Testis (tissue), 5 donors: ENCODE data around the gene MGA. TPM values are rescaled to one million over a fixed set of nuclear protein-coding genes. Genes with fewer than 3 reads are reported as not detected.

Experiments
- DNase-seq: peaks from one replicate; pipeline ENCODE4 v3.0.0-alpha.2; 2019
- H3K27ac ChIP-seq, 2 donors: fragments of 200-600 bp; sonication (generic); one replicate each; pipeline ENCODE4 v1.5.1; 2019
- H3K27me3 ChIP-seq: fragments of 200-600 bp; sonication (generic); one replicate; pipeline ENCODE4 v1.5.1; 2019
- H3K36me3 ChIP-seq: fragments of 200-600 bp; sonication (generic); one replicate; pipeline ENCODE4 v1.5.1; 2017; ENCODE audit warnings: low read depth; ENCODE audit errors: missing control alignments
- H3K4me1 ChIP-seq: fragments of 200-600 bp; sonication (generic); one replicate; pipeline ENCODE4 v1.5.1; 2019
- H3K4me3 ChIP-seq, 2 donors: fragments of 200-600 bp; sonication (generic); one replicate each; pipeline ENCODE4 v1.5.1; 2017 to 2019
- H3K9me3 ChIP-seq: fragments of 200-600 bp; sonication (generic); one replicate; pipeline ENCODE4 v1.5.1; 2017
- CTCF ChIP-seq, 3 experiments: fragments of 450-650 bp in 2 of 3; fragments of 200-600 bp in 1 of 3; sonication (generic) in 1 of 3; IDR thresholded peaks; one replicate each; pipeline ENCODE4 v1.5.1; 2016 to 2019; ENCODE audit warnings: antibody characterized with exemption in 3 of 3, mild to moderate bottlenecking in 2 of 3, moderate library complexity in 1 of 3
- POLR2A ChIP-seq: fragments of 450-650 bp; IDR thresholded peaks from one replicate; pipeline ENCODE4 v1.6.1; 2017; ENCODE audit warnings: antibody characterized with exemption, mild to moderate bottlenecking, moderate library complexity
- WGBS, 2 donors: methylation state at CpG; one replicate each; pipeline ENCODE4 v1.1.5; 2018; 5-methylcytosine and 5-hydroxymethylcytosine counted together
- intact Hi-C: fragments of 100-400 bp; cut with DNase I; formaldehyde crosslinking; loops from one replicate; pipeline ENCODE4 v1.15.1; 2023; ENCODE audit warnings: low total_unique reads
- long read RNA-seq, 2 donors: transcript quantifications; one replicate each; lab custom pipeline, GENCODE V29; 2026
- polyA plus RNA-seq: library from polyadenylated mRNA; stranded (reverse); fragments of 350-450 nt; fragmentation: Illumina TruSeq; extraction: RNeasy Lipid Tissue Mini Kit (QIAGEN cat#74804); gene quantifications from one replicate; pipeline ENCODE4 v1.2.3, GENCODE V29; 2014; ENCODE audit warnings: low read depth, low replicate concordance; ENCODE audit not compliant: insufficient read depth
- total RNA-seq, 2 donors: library from RNA; depleted of rRNA; stranded (reverse); fragments of >200 nt; gene quantifications; one replicate each; pipeline ENCODE4 v1.2.3, GENCODE V29; 2016

MGA gene
- total RNA-seq (10 to 100 TPM; 78.1 to 90.2 TPM), polyA plus RNA-seq (20.3 TPM)
- long read RNA-seq, donor 1, partial matches to known transcripts: 0 of 5 reads
- long read RNA-seq, donor 1, other reads (novel, unspliced or antisense): 0 of 5 reads
- long read RNA-seq, donor 2: 0 reads

- intact Hi-C loops: no loop called here
- peak; percentile 92 for DNase-seq
- 1 to 4% methylated on average over 9 to 93 of the region's 93 CpGs for WGBS, 2 donors
- Histone ChIP-seq H3K27me3 (no peaks in the 10 kb centered on the region), H3K9me3 (no peaks in the 10 kb centered on the region), H3K27ac (peak within 1 kb of the TSS; percentile 83 to 89), H3K36me3 (no peaks in the 10 kb centered on the region), H3K4me1 (peaks cover 5% of the 10 kb centered on the region), H3K4me3 (peak within 1 kb of the TSS; percentile 55 to 68)
- peak in 1 of 3 experiments; percentile 25 for TF ChIP-seq CTCF (IDR thresholded peaks at IDR 0.05)
- no peak for TF ChIP-seq POLR2A
Observed at GRCh38 chr15:41660235-41661077, at the start of gene MGA. MGA (plus strand) TSS chr15:41660405.

GRCh38 chr15:41620536-41621199 is 39.5 kb upstream of the MGA start:
- intact Hi-C loops: no loop called here

GRCh38 chr15:41621200-41622193 is 38.7 kb upstream of the MGA start:
- no peak for TF ChIP-seq POLR2A
- TF ChIP-seq CTCF (IDR thresholded peaks at IDR 0.05): peak in 1 of 3 experiments; percentile 16
- Histone ChIP-seq H3K36me3 (no peaks in the 10 kb centered on the region), H3K4me3 (peak overlapping the region; percentile 56 to 84), H3K27me3 (no peaks in the 10 kb centered on the region), H3K9me3 (no peaks in the 10 kb centered on the region), H3K27ac (peak overlapping the region; percentile 91 to 94), H3K4me1 (no peaks in the 10 kb centered on the region)
- intact Hi-C loops: no loop called here
- peak; percentile 91 for DNase-seq
- WGBS, 2 donors: 2 to 3% methylated on average over 40 to 80 of the region's 104 CpGs

More at GRCh38 chr15:41620536-41621199, 39.5 kb upstream of the MGA start:
- Histone ChIP-seq H3K36me3 (no peaks in the 10 kb centered on the region), H3K9me3 (no peaks in the 10 kb centered on the region), H3K4me3 (peak overlapping the region; percentile 56 to 84), H3K27me3 (no peaks in the 10 kb centered on the region), H3K4me1 (no peaks in the 10 kb centered on the region), H3K27ac (peak overlapping the region; percentile 91 to 94)
- TF ChIP-seq POLR2A (no peak), CTCF (IDR thresholded peaks at IDR 0.05) (no peak)
- 11 to 14% methylated on average over 16 to 18 of the region's 18 CpGs for WGBS, 2 donors
- no peak for DNase-seq

GRCh38 chr15:41622901-41623300 is 37.3 kb upstream of the MGA start:
- DNase-seq: no peak
- TF ChIP-seq POLR2A (no peak), CTCF (IDR thresholded peaks at IDR 0.05) (no peak)
- no peak overlapping the region for H3K4me3 ChIP-seq
- peak overlapping the region in 1 of 2 donors; percentile 91 for H3K27ac ChIP-seq
- no peaks in the 10 kb centered on the region for H3K36me3 ChIP-seq
- H3K27me3 ChIP-seq: no peaks in the 10 kb centered on the region
- H3K9me3 ChIP-seq: no peaks in the 10 kb centered on the region
- WGBS, 2 donors: 44 to 49% methylated on average over 4 of the region's 4 CpGs
- no peaks in the 10 kb centered on the region for H3K4me1 ChIP-seq
- intact Hi-C loops: no loop called here
